Naive thymus-derived CD4-positive, alpha-beta T cell (primary cell): ENCODE results near the gene SLC25A43. TPM values are rescaled to one million over a fixed set of nuclear protein-coding genes. Genes with fewer than 3 reads are reported as not detected.

Source experiments
- ATAC-seq: fragments of 150-1000 bp; cut with Tn5 transposase; 2 replicates; pipeline ENCODE4 v1.10.0; 2021; ENCODE audit warnings: mild to moderate bottlenecking, moderate library complexity
- CTCF ChIA-PET: fragments of 350-600 bp; sonication (Branson Sonifier 250); formaldehyde crosslinking; loops from one replicate; lab custom pipeline; 2021; ENCODE audit warnings: antibody characterized with exemption; lab: Charles Lee
- POLR2A ChIA-PET: fragments of 350-600 bp; sonication (Branson Sonifier 250); formaldehyde crosslinking; loops from one replicate; lab custom pipeline; 2021; ENCODE audit warnings: antibody characterized with exemption, inconsistent platforms; lab: Charles Lee
- DNase-seq, 9 donors: peaks; one replicate each; pipeline versions ENCODE4 v3.0.0 to v3.0.0-alpha.2; 2020 to 2022; ENCODE audit warnings: mixed read lengths in 1 of 9
- H3K27ac ChIP-seq: one replicate; pipeline ENCODE4 v1.7.0; 2013; ENCODE audit warnings: mild to moderate bottlenecking, low read depth, low read length, moderate library complexity
- H3K27me3 ChIP-seq, 2 donors: one replicate each; pipeline ENCODE4 v1.7.0; 2013; ENCODE audit warnings: low read length in 2 of 2, mild to moderate bottlenecking in 2 of 2, moderate library complexity in 2 of 2; ENCODE audit not compliant: control insufficient read depth in 2 of 2, insufficient read depth in 2 of 2
- H3K36me3 ChIP-seq, 3 experiments: 1 replicate in 2 of 3; 2 replicates in 1 of 3; pipeline ENCODE4 v1.7.0; 2013; ENCODE audit warnings: low read length in 3 of 3, mild to moderate bottlenecking in 3 of 3, moderate library complexity in 1 of 3; ENCODE audit not compliant: insufficient read depth in 3 of 3, control insufficient read depth in 2 of 3
- H3K4me1 ChIP-seq, 2 donors: one replicate each; pipeline ENCODE4 v1.7.0; 2013; ENCODE audit warnings: low read length in 2 of 2, mild to moderate bottlenecking in 2 of 2, moderate library complexity in 1 of 2; ENCODE audit not compliant: control insufficient read depth in 2 of 2, insufficient read depth in 2 of 2
- H3K4me3 ChIP-seq: 2 replicates; pipeline ENCODE4 v1.7.0; 2013; ENCODE audit warnings: mild to moderate bottlenecking, low read length
- H3K9me3 ChIP-seq, 3 experiments: 1 replicate in 2 of 3; 2 replicates in 1 of 3; pipeline ENCODE4 v1.7.0; 2013; ENCODE audit warnings: low read length in 3 of 3; ENCODE audit not compliant: control insufficient read depth in 2 of 3
- H3K27ac Mint-ChIP-seq, 9 donors: one replicate each; pipeline ENCODE4 v1.8.0; 2020 to 2022; ENCODE audit warnings: mixed read lengths in 9 of 9, mild to moderate bottlenecking in 8 of 9, moderate library complexity in 5 of 9, inconsistent platforms in 2 of 9
- H3K27me3 Mint-ChIP-seq, 5 donors: one replicate each; pipeline ENCODE4 v1.8.0; 2021 to 2022; ENCODE audit warnings: mixed read lengths in 5 of 5, mild to moderate bottlenecking in 1 of 5
- H3K36me3 Mint-ChIP-seq, 5 donors: one replicate each; pipeline ENCODE4 v1.8.0; 2020 to 2022; ENCODE audit warnings: mixed read lengths in 5 of 5, mild to moderate bottlenecking in 3 of 5, inconsistent platforms in 1 of 5
- H3K4me1 Mint-ChIP-seq, 7 donors: one replicate each; pipeline ENCODE4 v1.8.0; 2020 to 2022; ENCODE audit warnings: mixed read lengths in 7 of 7, mild to moderate bottlenecking in 3 of 7, inconsistent platforms in 1 of 7
- H3K4me3 Mint-ChIP-seq, 10 donors: one replicate each; pipeline ENCODE4 v1.8.0; 2020 to 2022; ENCODE audit warnings: mild to moderate bottlenecking in 10 of 10, mixed read lengths in 10 of 10, moderate library complexity in 6 of 10, inconsistent platforms in 2 of 10
- H3K9me3 Mint-ChIP-seq, 11 donors: one replicate each; pipeline ENCODE4 v1.8.0; 2020 to 2022; ENCODE audit warnings: mixed read lengths in 11 of 11, mild to moderate bottlenecking in 4 of 11, inconsistent platforms in 1 of 11, moderate library complexity in 1 of 11
- intact Hi-C, 2 donors: fragments of 100-400 bp; cut with micrococcal nuclease; formaldehyde crosslinking; loops; one replicate each; pipeline ENCODE4 v1.15.1; 2023
- polyA plus RNA-seq, 2 donors: library from polyadenylated mRNA; unstranded; fragments of 300-500 nt; fragmentation: Illumina TruSeq; gene quantifications; one replicate each; pipeline ENCODE4 v1.2.3, GENCODE V29; 2021
- total RNA-seq, 6 experiments: library from RNA in 5 of 6; stranded (reverse) in 5 of 6; gene quantifications; 1 replicate in 5 of 6; 2 replicates in 1 of 6; pipeline ENCODE4 v1.2.3 and lab custom pipeline; 2021 to 2026

Gene SLC25A43
- total and polyA plus RNA-seq, 7 experiments from 2014 or later, result 1.8 to 8.2 (median 2.6) TPM

- Histone ChIP-seq H3K27me3 (no peaks in the 10 kb centered on the region), H3K4me3 (no peak overlapping the region), H3K4me1 (no peaks in the 10 kb centered on the region), H3K9me3 (no peaks in the 10 kb centered on the region), H3K27ac (no peak overlapping the region), H3K36me3 (no peaks in the 10 kb centered on the region)
- H3K36me3 Mint-ChIP-seq, result peaks cover 0 to 9% (median 3%) of the 10 kb centered on the region in 5 donors
- H3K4me1 Mint-ChIP-seq, result peaks cover 0 to 1% (median 0%) of the 10 kb centered on the region in 7 donors
- DNase-seq (no peak), ATAC-seq (no peak)
- no peaks in the 10 kb centered on the region for H3K27me3 Mint-ChIP-seq
- H3K9me3 Mint-ChIP-seq, result peaks cover 0 to 1% (median 0%) of the 10 kb centered on the region in 11 donors
- POLR2A ChIA-PET, result no interaction called here
- intact Hi-C loops, result no loop called here
- no peak overlapping the region for H3K4me3 Mint-ChIP-seq
- no peak overlapping the region for H3K27ac Mint-ChIP-seq
- CTCF ChIA-PET, result no interaction called here
Measured at GRCh38 chrX:119455264-119455663, 56.1 kb downstream of the SLC25A43 start.

GRCh38 chrX:119459181-119459580, 60.0 kb downstream of the SLC25A43 start:
- Histone ChIP-seq H3K4me1 (no peaks in the 10 kb centered on the region), H3K27me3 (no peaks in the 10 kb centered on the region), H3K4me3 (no peak overlapping the region), H3K27ac (no peak overlapping the region), H3K36me3 (no peaks in the 10 kb centered on the region), H3K9me3 (no peaks in the 10 kb centered on the region)
- H3K27me3 Mint-ChIP-seq, result no peaks in the 10 kb centered on the region
- ATAC-seq (no peak), DNase-seq (no peak)
- intact Hi-C loops, result no loop called here
- ChIA-PET CTCF (no interaction called here), POLR2A (no interaction called here)
- peaks cover 0 to 6% (median 3%) of the 10 kb centered on the region in 5 donors for H3K36me3 Mint-ChIP-seq
- no peak overlapping the region for H3K27ac Mint-ChIP-seq
- no peak overlapping the region for H3K4me3 Mint-ChIP-seq
- no peaks in the 10 kb centered on the region for H3K9me3 Mint-ChIP-seq
- peaks cover 0 to 3% (median 0%) of the 10 kb centered on the region in 7 donors for H3K4me1 Mint-ChIP-seq

- Mint-ChIP-seq H3K4me3 (no peak overlapping the region), H3K27ac (no peak overlapping the region), H3K4me1 (peaks cover 0 to 17% (median 10%) of the 10 kb centered on the region in 7 donors), H3K27me3 (no peaks in the 10 kb centered on the region), H3K9me3 (no peaks in the 10 kb centered on the region), H3K36me3 (peaks cover 0 to 10% (median 0%) of the 10 kb centered on the region in 5 donors)
- H3K27ac ChIP-seq, result no peak overlapping the region
- peaks cover 4 to 14% (median 5%) of the 10 kb centered on the region in 3 experiments for H3K36me3 ChIP-seq
- H3K4me3 ChIP-seq, result no peak overlapping the region
- no peak for ATAC-seq
- CTCF ChIA-PET, result no interaction called here
- H3K4me1 ChIP-seq, result peaks cover 5 to 6% of the 10 kb centered on the region in 2 donors
- intact Hi-C loops, result loop anchor here (5.0 to 10.0 kb wide), 4 partner anchors 37 to 491 kb away; partner anchors contain the start of genes LONRF3 (in 1 of the 2), PGRMC1 (in 1 of the 2) and SEPTIN6 (in 1 of the 2)
- H3K9me3 ChIP-seq, result no peaks in the 10 kb centered on the region
- POLR2A ChIA-PET, result interaction anchor here (0.7 kb wide), 1 partner anchor 67 kb away, joined by 4 read pairs; no protein-coding TSS in a partner anchor
- no peaks in the 10 kb centered on the region for H3K27me3 ChIP-seq
- DNase-seq, result no peak
Measured at GRCh38 chrX:119465555-119465954, 66.4 kb downstream of the SLC25A43 start.

- peaks cover 5 to 6% of the 10 kb centered on the region in 2 donors for H3K4me1 ChIP-seq
- Mint-ChIP-seq H3K4me3 (peak overlapping the region in 3 of 10 donors; percentile 16 to 39 (median 18)), H3K36me3 (peaks cover 0 to 14% (median 0%) of the 10 kb centered on the region in 5 donors), H3K27ac (no peak overlapping the region), H3K4me1 (peaks cover 0 to 17% (median 10%) of the 10 kb centered on the region in 7 donors), H3K27me3 (no peaks in the 10 kb centered on the region), H3K9me3 (no peaks in the 10 kb centered on the region)
- intact Hi-C loops, result loop anchor here (5.0 to 10.0 kb wide), 4 partner anchors 35 to 492 kb away; partner anchors contain the start of genes LONRF3 (in 1 of the 2), PGRMC1 (in 1 of the 2) and SEPTIN6 (in 1 of the 2)
- no peak overlapping the region for H3K4me3 ChIP-seq
- no peaks in the 10 kb centered on the region for H3K9me3 ChIP-seq
- ChIA-PET CTCF (interaction anchor here (0.5 kb wide), 1 partner anchor 214 kb away, joined by 3 read pairs; no protein-coding TSS in a partner anchor), POLR2A (no interaction called here)
- ATAC-seq, result no peak
- H3K36me3 ChIP-seq, result peaks cover 4 to 18% (median 8%) of the 10 kb centered on the region in 3 experiments
- no peak overlapping the region for H3K27ac ChIP-seq
- DNase-seq, result no peak
- H3K27me3 ChIP-seq, result no peaks in the 10 kb centered on the region
Measured at GRCh38 chrX:119466970-119467369, 67.8 kb downstream of the SLC25A43 start.

- H3K27me3 Mint-ChIP-seq, result no peaks in the 10 kb centered on the region
- ATAC-seq (no peak), DNase-seq (no peak)
- H3K27ac Mint-ChIP-seq, result peak overlapping the region in 4 of 9 donors; percentile 70 to 91 (median 86)
- Histone ChIP-seq H3K4me1 (peaks cover 5 to 6% of the 10 kb centered on the region in 2 donors), H3K9me3 (no peaks in the 10 kb centered on the region), H3K27ac (no peak overlapping the region), H3K27me3 (no peaks in the 10 kb centered on the region), H3K4me3 (no peak overlapping the region), H3K36me3 (peaks cover 4 to 18% (median 8%) of the 10 kb centered on the region in 3 experiments)
- intact Hi-C loops, result loop anchor here (5.0 to 10.0 kb wide), 4 partner anchors 35 to 493 kb away; partner anchors contain the start of genes LONRF3 (in 1 of the 2), PGRMC1 (in 1 of the 2) and SEPTIN6 (in 1 of the 2)
- H3K4me1 Mint-ChIP-seq, result peaks cover 0 to 17% (median 10%) of the 10 kb centered on the region in 7 donors
- ChIA-PET POLR2A (interaction anchor here (0.9 to 1.0 kb wide), 3 partner anchors 138 to 289 kb away, joined by 3 to 6 read pairs (median 4); partner anchors contain the start of genes NKRF and SEPTIN6), CTCF (no interaction called here)
- no peaks in the 10 kb centered on the region for H3K9me3 Mint-ChIP-seq
- peaks cover 0 to 14% (median 0%) of the 10 kb centered on the region in 5 donors for H3K36me3 Mint-ChIP-seq
- peak overlapping the region in 6 of 10 donors; percentile 78 to 89 (median 85) for H3K4me3 Mint-ChIP-seq
Measured at GRCh38 chrX:119467433-119467832, 68.3 kb downstream of the SLC25A43 start.

GRCh38 chrX:119467842-119468550, 68.9 kb downstream of the SLC25A43 start, which contains the start of gene SLC25A5:
TSS of gene SLC25A5 (plus strand) at chrX:119468444. CDS start at chrX:119468516, 72 bp downstream.
- H3K36me3 Mint-ChIP-seq, result peaks cover 0 to 14% (median 0%) of the 10 kb centered on the region in 5 donors
- H3K27ac Mint-ChIP-seq, result peak within 1 kb of the TSS; percentile 82 to 95 (median 89)
- no peaks in the 10 kb centered on the region for H3K27me3 ChIP-seq
- peaks cover 5 to 6% of the 10 kb centered on the region in 2 donors for H3K4me1 ChIP-seq
- H3K4me3 Mint-ChIP-seq, result peak within 1 kb of the TSS; percentile 78 to 97 (median 89)
- no peaks in the 10 kb centered on the region for H3K27me3 Mint-ChIP-seq
- ATAC-seq (peak; percentile 92), DNase-seq (peak; percentile 72 to 85 (median 80))
- peaks cover 4 to 18% (median 8%) of the 10 kb centered on the region in 3 experiments for H3K36me3 ChIP-seq
- ChIA-PET POLR2A (interaction anchor here (0.9 to 1.0 kb wide), 4 partner anchors 14 to 289 kb away, joined by 3 to 7 read pairs (median 5); partner anchors contain the start of genes NKRF and SEPTIN6), CTCF (interaction anchor here (0.6 kb wide), 1 partner anchor 109 kb away, joined by 3 read pairs; no protein-coding TSS in a partner anchor)
- H3K4me3 ChIP-seq, result peak within 1 kb of the TSS; percentile 87
- H3K4me1 Mint-ChIP-seq, result peaks cover 0 to 17% (median 10%) of the 10 kb centered on the region in 7 donors
- H3K27ac ChIP-seq, result peak within 1 kb of the TSS; percentile 99
- H3K9me3 Mint-ChIP-seq, result no peaks in the 10 kb centered on the region
- H3K9me3 ChIP-seq, result no peaks in the 10 kb centered on the region
- intact Hi-C loops, result loop anchor here (1.0 to 10.0 kb wide), 20 partner anchors 14 to 1122 kb away; partner anchors contain the start of genes NDUFA1 (in 2 of the 2), NKAP (in 2 of the 2), RNF113A (in 2 of the 2) and SEPTIN6 (in 2 of the 2)
